Measurements from ENCODE around the gene ANO6. TPM values are rescaled to one million over a fixed set of nuclear protein-coding genes. Genes with fewer than 3 reads are reported as not detected.

Gene ANO6, protein sequence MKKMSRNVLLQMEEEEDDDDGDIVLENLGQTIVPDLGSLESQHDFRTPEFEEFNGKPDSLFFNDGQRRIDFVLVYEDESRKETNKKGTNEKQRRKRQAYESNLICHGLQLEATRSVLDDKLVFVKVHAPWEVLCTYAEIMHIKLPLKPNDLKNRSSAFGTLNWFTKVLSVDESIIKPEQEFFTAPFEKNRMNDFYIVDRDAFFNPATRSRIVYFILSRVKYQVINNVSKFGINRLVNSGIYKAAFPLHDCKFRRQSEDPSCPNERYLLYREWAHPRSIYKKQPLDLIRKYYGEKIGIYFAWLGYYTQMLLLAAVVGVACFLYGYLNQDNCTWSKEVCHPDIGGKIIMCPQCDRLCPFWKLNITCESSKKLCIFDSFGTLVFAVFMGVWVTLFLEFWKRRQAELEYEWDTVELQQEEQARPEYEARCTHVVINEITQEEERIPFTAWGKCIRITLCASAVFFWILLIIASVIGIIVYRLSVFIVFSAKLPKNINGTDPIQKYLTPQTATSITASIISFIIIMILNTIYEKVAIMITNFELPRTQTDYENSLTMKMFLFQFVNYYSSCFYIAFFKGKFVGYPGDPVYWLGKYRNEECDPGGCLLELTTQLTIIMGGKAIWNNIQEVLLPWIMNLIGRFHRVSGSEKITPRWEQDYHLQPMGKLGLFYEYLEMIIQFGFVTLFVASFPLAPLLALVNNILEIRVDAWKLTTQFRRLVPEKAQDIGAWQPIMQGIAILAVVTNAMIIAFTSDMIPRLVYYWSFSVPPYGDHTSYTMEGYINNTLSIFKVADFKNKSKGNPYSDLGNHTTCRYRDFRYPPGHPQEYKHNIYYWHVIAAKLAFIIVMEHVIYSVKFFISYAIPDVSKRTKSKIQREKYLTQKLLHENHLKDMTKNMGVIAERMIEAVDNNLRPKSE
- total RNA-seq (2012; rRNA removed) (41.0 and 46.7 TPM in 2 replicates), polyA plus RNA-seq (2012; rRNA removed) (18.1 and 21.6 TPM in 2 replicates), Bru-seq, nascent RNA (percentile 82 among the genes with signal in this experiment), BruChase-seq, experiment 1, labeled RNA remaining after a 6-hour chase (percentile 71 among the genes with signal in this experiment), BruChase-seq, experiment 2, labeled RNA remaining after a 2-hour chase (percentile 73 among the genes with signal in this experiment)
- polyA plus RNA-seq (2012; cell fraction: cytosol; rRNA removed), result 6.1 and 6.7 TPM in 2 replicates
- 2.8 and 17.3 TPM in 2 replicates for polyA plus RNA-seq (2012; cell fraction: nucleus; rRNA removed; ENCODE audit: low replicate concordance)
- long read RNA-seq, full-length matches to known transcripts, result 3 of 21 reads
- long read RNA-seq, partial matches to known transcripts, result 4 of 21 reads
- long read RNA-seq, other reads (novel, unspliced or antisense), result 14 of 21 reads

DNA sequence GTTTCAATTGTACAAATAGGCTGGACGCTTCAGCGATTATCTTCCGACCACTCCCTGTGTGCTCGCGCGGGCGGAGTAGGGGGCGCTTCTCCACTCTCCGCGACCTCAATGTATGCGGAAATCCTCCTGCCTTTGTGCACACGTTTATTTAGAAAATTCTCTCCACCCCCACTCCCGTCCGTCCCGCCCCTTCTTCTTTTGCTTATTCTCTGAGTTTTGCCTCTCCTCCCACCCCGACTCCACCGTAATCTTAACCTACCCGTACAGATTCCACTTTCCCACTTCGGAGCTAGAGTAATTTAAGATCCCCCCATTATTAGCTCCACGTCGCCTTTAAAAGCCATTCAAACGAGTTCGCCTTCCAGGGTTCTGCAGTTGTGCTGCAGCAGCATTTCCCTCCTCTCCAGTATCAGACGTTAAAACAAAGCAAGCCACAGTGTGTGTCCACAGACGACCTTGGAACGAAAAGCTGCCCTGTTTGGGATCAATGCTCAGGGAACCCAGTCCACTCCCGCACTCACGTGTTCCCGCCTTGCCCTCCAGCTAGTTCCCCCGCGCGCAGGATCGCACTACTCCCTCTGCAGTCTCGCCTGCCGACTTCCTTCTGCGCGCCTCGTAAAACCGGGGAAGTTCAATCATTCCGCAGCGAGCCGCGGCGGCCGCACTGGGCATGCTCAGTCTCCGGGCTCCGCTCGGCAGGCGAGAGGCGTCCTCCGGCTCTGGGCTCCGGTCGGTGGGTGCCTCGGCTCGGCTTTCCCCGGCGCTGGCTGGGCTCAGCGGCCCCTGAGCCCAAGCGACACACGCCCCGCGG is at the start of gene ANO6:
Gene ANO6, plus strand, starts transcription at position 677 of the 811 bp plus-strand sequence. CDS start 227 bp downstream, outside the sequence.
- H2BK5ac ChIP-seq (ENCODE audit: low read depth, low read length, poor library complexity, severe bottlenecking), result peak within 1 kb of the TSS; percentile 66
- H4K20me1 ChIP-seq (ENCODE audit: insufficient read depth, low read length), result 0 out of 2 replicates have a peak, but pooled peaks cover 11% of the 10 kb centered on the region
- H3K9me1 ChIP-seq (ENCODE audit: insufficient read depth, low read length), result no peaks in the 10 kb centered on the region
- intact Hi-C loops (cut with micrococcal nuclease), result loop anchor here (1.0 to 2.0 kb wide), 6 partner anchors 18 to 513 kb away; partner anchors contain the start of gene ARID2
- peak within 1 kb of the TSS; percentile 40 for H2BK20ac ChIP-seq (ENCODE audit: low read depth, low read length)
- peak within 1 kb of the TSS; percentile 49; the same call in 1 of the 2 replicates for H4K5ac ChIP-seq (ENCODE audit: low read depth, low read length)
- ATAC-seq (ENCODE audit: low read depth), result peak; percentile 84
- H3K9me3 ChIP-seq (ENCODE audit: control insufficient read depth, insufficient read depth, low read length), result no peaks in the 10 kb centered on the region
- peak within 1 kb of the TSS; percentile 80 for H4K91ac ChIP-seq (ENCODE audit: insufficient read depth, low read depth, low read length)
- H2BK15ac ChIP-seq (ENCODE audit: low read depth, low read length), result peak within 1 kb of the TSS; percentile 65; the same call in 2 of the 3 replicates
- peak within 1 kb of the TSS; percentile 93 for H3K23ac ChIP-seq (ENCODE audit: low read depth, low read length)
- POLR2A ChIA-PET (ENCODE audit: unreplicated experiment), result interaction anchor here (0.5 kb wide), 1 partner anchor 1454 kb away, joined by 3 read pairs; no protein-coding TSS in a partner anchor
- H3K4me1 ChIP-seq (ENCODE audit: control insufficient read depth, insufficient read depth, low read length), result peaks cover 4% of the 10 kb centered on the region; the same call in 1 of the 2 replicates
- H3K14ac ChIP-seq (replicated peaks; ENCODE audit: low read depth, low read length), result peak within 1 kb of the TSS; percentile 96
- H4K8ac ChIP-seq (ENCODE audit: low read depth in 2 of 2, low read length in 2 of 2), result peak within 1 kb of the TSS; percentile 61 to 86
- H3K9ac ChIP-seq (ENCODE audit: low read depth, low read length), result peak within 1 kb of the TSS; percentile 88
- H3K79me1 ChIP-seq (ENCODE audit: low read depth in 1 of 2, low read length in 2 of 2), result peaks cover 4 to 20% of the 10 kb centered on the region in 2 experiments; a peak in 3 of 4 replicates
- H3K4ac ChIP-seq (ENCODE audit: low read depth, low read length), result peak within 1 kb of the TSS; percentile 85
- dilution Hi-C loops (cut with HindIII; ENCODE audit: low sequenced_read_pairs, unreplicated experiment), result no loop called here
- H3K4me2 ChIP-seq (ENCODE audit: low read depth, low read length), result peak within 1 kb of the TSS; percentile 90
- in situ Hi-C loops (cut with MboI; ENCODE audit: low sequenced_read_pairs), result no loop called here
- H2AFZ ChIP-seq (replicated peaks; ENCODE audit: low read length, poor library complexity), result peak within 1 kb of the TSS; percentile 88
- BruUV-seq (replicated peaks), result no TSS peak
- peak within 1 kb of the TSS; percentile 82 for H2AK9ac ChIP-seq (replicated peaks; ENCODE audit: low read depth, low read length, poor library complexity)
- no peaks in the 10 kb centered on the region for H3K36me3 ChIP-seq (ENCODE audit: control insufficient read depth, insufficient read depth, low read length)
- H3K18ac ChIP-seq (ENCODE audit: low read depth, low read length), result peak within 1 kb of the TSS; percentile 60
- WGBS, 2 experiments (ENCODE audit: extremely low coverage in 2 of 2, insufficient read length in 1 of 2), result 0% methylated on average over 33 of the region's 62 CpGs; no CpG with 5 or more reads in 1 of the 2 experiments
- peak within 1 kb of the TSS; percentile 60 for H3K4me3 ChIP-seq (ENCODE audit: insufficient read depth, low read depth, low read length)
- peak within 1 kb of the TSS; percentile 97 for H3K56ac ChIP-seq (ENCODE audit: extremely low read depth, insufficient read depth, low read length)
- DNase-seq, result peak; percentile 84
- H3K27ac ChIP-seq (ENCODE audit: insufficient read depth, low read length), result peak within 1 kb of the TSS; percentile 77
- peak within 1 kb of the TSS; percentile 43 for H2AK5ac ChIP-seq (ENCODE audit: low read depth, low read length)
- H2BK120ac ChIP-seq (ENCODE audit: low read depth, low read length), result peak within 1 kb of the TSS; percentile 73
- CTCF ChIA-PET, result interaction anchor here (0.6 to 1.6 kb wide), 4 partner anchors 8 to 128 kb away, joined by 3 to 7 read pairs (median 4); no protein-coding TSS in a partner anchor
- H3K27me3 ChIP-seq (ENCODE audit: control insufficient read depth, insufficient read depth, low read length), result no peaks in the 10 kb centered on the region
- TF ChIP-seq, protein P1, sequence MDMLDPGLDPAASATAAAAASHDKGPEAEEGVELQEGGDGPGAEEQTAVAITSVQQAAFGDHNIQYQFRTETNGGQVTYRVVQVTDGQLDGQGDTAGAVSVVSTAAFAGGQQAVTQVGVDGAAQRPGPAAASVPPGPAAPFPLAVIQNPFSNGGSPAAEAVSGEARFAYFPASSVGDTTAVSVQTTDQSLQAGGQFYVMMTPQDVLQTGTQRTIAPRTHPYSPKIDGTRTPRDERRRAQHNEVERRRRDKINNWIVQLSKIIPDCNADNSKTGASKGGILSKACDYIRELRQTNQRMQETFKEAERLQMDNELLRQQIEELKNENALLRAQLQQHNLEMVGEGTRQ (IDR thresholded peaks at IDR 0.05; ENCODE audit: low read depth, low read length), result peak; percentile 54
- TF ChIP-seq POLR2A (IDR thresholded peaks at IDR 0.05; ENCODE audit: low read depth, low read length) (peak; percentile 79), SMC3 (IDR thresholded peaks at IDR 0.05; ENCODE audit: low read depth, low read length) (peak; percentile 13; the same call in 1 of the 2 replicates), RAD21 (IDR thresholded peaks at IDR 0.05; ENCODE audit: low read length) (peak; percentile 42)
- TF ChIP-seq, protein P2, sequence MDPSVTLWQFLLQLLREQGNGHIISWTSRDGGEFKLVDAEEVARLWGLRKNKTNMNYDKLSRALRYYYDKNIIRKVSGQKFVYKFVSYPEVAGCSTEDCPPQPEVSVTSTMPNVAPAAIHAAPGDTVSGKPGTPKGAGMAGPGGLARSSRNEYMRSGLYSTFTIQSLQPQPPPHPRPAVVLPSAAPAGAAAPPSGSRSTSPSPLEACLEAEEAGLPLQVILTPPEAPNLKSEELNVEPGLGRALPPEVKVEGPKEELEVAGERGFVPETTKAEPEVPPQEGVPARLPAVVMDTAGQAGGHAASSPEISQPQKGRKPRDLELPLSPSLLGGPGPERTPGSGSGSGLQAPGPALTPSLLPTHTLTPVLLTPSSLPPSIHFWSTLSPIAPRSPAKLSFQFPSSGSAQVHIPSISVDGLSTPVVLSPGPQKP (IDR thresholded peaks at IDR 0.05; ENCODE audit: borderline replicate concordance, low read depth, low read length), result no peak
- TF ChIP-seq, protein P3, sequence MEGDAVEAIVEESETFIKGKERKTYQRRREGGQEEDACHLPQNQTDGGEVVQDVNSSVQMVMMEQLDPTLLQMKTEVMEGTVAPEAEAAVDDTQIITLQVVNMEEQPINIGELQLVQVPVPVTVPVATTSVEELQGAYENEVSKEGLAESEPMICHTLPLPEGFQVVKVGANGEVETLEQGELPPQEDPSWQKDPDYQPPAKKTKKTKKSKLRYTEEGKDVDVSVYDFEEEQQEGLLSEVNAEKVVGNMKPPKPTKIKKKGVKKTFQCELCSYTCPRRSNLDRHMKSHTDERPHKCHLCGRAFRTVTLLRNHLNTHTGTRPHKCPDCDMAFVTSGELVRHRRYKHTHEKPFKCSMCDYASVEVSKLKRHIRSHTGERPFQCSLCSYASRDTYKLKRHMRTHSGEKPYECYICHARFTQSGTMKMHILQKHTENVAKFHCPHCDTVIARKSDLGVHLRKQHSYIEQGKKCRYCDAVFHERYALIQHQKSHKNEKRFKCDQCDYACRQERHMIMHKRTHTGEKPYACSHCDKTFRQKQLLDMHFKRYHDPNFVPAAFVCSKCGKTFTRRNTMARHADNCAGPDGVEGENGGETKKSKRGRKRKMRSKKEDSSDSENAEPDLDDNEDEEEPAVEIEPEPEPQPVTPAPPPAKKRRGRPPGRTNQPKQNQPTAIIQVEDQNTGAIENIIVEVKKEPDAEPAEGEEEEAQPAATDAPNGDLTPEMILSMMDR (conservative IDR thresholded peaks at IDR 0.05; ENCODE audit: low read depth, low read length), result peak; percentile 42

All from IMR-90 (cell line).